Measurements from ENCODE around the gene APOM. TPM values are rescaled to one million over a fixed set of nuclear protein-coding genes. Genes with fewer than 3 reads are reported as not detected.
A peak's percentile ranks its signal among the peaks of the same experiment; 100 is the strongest.

Gene APOM
- polyA plus RNA-seq, 3 donors: 4.2 to 8.3 (median 4.8) TPM

GRCh38 chr6:31677955-31678354 is 22.3 kb downstream of the APOM start:
- Histone ChIP-seq H3K4me2 (replicated peaks; ENCODE audit: extremely low read depth, low read length, poor library complexity, severe bottlenecking) (no peak overlapping the region), H3K4me1 (ENCODE audit: control insufficient read depth in 1 of 2, insufficient read depth in 2 of 2, low read length in 2 of 2) (peaks cover 20 to 23% of the 10 kb centered on the region in 2 donors), H4K20me1 (ENCODE audit: insufficient read depth, low read length) (no peaks in the 10 kb centered on the region), H3K79me2 (ENCODE audit: insufficient read depth, low read length) (no peaks in the 10 kb centered on the region), H3K27ac (ENCODE audit: low read depth in 1 of 2, low read length in 2 of 2) (no peak overlapping the region), H3K36me3 (replicated peaks in 1 of 2; ENCODE audit: control insufficient read depth in 1 of 2, insufficient read depth in 2 of 2, low read length in 2 of 2) (peaks cover 5 to 12% of the 10 kb centered on the region in 2 donors), H3K27me3 (ENCODE audit: control insufficient read depth in 2 of 2, insufficient read depth in 2 of 2, low read length in 2 of 2) (no peaks in the 10 kb centered on the region), H3K9me3 (replicated peaks in 1 of 2; ENCODE audit: control insufficient read depth in 1 of 2, insufficient read depth in 1 of 2, low read length in 2 of 2) (no peaks in the 10 kb centered on the region), H3K9ac (ENCODE audit: insufficient read depth, low read length, poor library complexity, severe bottlenecking) (no peak overlapping the region), H2AFZ (ENCODE audit: insufficient read depth, low read depth, low read length, poor library complexity, severe bottlenecking) (no peak overlapping the region), H3K4me3 (replicated peaks in 1 of 3; ENCODE audit: low read depth in 2 of 3, low read length in 3 of 3) (no peak overlapping the region)
- TF ChIP-seq, protein P1, sequence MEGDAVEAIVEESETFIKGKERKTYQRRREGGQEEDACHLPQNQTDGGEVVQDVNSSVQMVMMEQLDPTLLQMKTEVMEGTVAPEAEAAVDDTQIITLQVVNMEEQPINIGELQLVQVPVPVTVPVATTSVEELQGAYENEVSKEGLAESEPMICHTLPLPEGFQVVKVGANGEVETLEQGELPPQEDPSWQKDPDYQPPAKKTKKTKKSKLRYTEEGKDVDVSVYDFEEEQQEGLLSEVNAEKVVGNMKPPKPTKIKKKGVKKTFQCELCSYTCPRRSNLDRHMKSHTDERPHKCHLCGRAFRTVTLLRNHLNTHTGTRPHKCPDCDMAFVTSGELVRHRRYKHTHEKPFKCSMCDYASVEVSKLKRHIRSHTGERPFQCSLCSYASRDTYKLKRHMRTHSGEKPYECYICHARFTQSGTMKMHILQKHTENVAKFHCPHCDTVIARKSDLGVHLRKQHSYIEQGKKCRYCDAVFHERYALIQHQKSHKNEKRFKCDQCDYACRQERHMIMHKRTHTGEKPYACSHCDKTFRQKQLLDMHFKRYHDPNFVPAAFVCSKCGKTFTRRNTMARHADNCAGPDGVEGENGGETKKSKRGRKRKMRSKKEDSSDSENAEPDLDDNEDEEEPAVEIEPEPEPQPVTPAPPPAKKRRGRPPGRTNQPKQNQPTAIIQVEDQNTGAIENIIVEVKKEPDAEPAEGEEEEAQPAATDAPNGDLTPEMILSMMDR (IDR thresholded peaks at IDR 0.05): no peak
- 86% methylated on average over 7 of the region's 8 CpGs for WGBS (ENCODE audit: insufficient coverage)
- Mint-ChIP-seq H3K27ac (peak overlapping the region in 1 of 7 donors; percentile 5), H3K4me3 (no peak overlapping the region), H3K27me3 (ENCODE audit: low read depth in 3 of 3) (peaks cover 5 to 8% (median 6%) of the 10 kb centered on the region in 3 donors), H3K36me3 (peaks cover 13 to 18% of the 10 kb centered on the region in 2 donors), H3K4me1 (peaks cover 30% of the 10 kb centered on the region), H3K9me3 (peaks cover 0 to 2% (median 0%) of the 10 kb centered on the region in 7 donors)
- DNase-seq: no peak
- intact Hi-C loops (cut with micrococcal nuclease): loop anchor here (5.0 to 10.0 kb wide), 2 partner anchors 89 to 277 kb away; partner anchors contain the start of genes NELFE (in 1 of the 2) and SKIC2 (in 1 of the 2)

GRCh38 chr6:31680226-31681134 is 24.8 kb downstream of the APOM start, which contains the start of gene LY6G5C:
LY6G5C (minus strand) TSS chr6:31681067; CDS start chr6:31680373, 694 bp downstream.
- peak within 1 kb of the TSS; percentile 95 for H2AFZ ChIP-seq (ENCODE audit: insufficient read depth, low read depth, low read length, poor library complexity, severe bottlenecking)
- WGBS (ENCODE audit: insufficient coverage): 7% methylated on average over 14 of the region's 17 CpGs

More at GRCh38 chr6:31680226-31681134, 24.8 kb downstream of the APOM start, which contains the start of gene LY6G5C:
- Mint-ChIP-seq H3K27me3 (ENCODE audit: low read depth in 3 of 3) (peaks cover 8 to 10% (median 10%) of the 10 kb centered on the region in 3 donors), H3K4me3 (peak within 1 kb of the TSS; percentile 84 to 91), H3K4me1 (peaks cover 37% of the 10 kb centered on the region), H3K9me3 (peaks cover 0 to 4% (median 0%) of the 10 kb centered on the region in 7 donors), H3K36me3 (peaks cover 12 to 22% of the 10 kb centered on the region in 2 donors), H3K27ac (peak within 1 kb of the TSS; percentile 14 to 79 (median 72))
- peaks cover 26 to 28% of the 10 kb centered on the region in 2 donors for H3K4me1 ChIP-seq (ENCODE audit: control insufficient read depth in 1 of 2, insufficient read depth in 2 of 2, low read length in 2 of 2)
- peak within 1 kb of the TSS; percentile 41 to 76 (median 65) for H3K4me3 ChIP-seq (replicated peaks in 1 of 3; ENCODE audit: low read depth in 2 of 3, low read length in 3 of 3)
- no peaks in the 10 kb centered on the region for H4K20me1 ChIP-seq (ENCODE audit: insufficient read depth, low read length)
- H3K27me3 ChIP-seq (ENCODE audit: control insufficient read depth in 2 of 2, insufficient read depth in 2 of 2, low read length in 2 of 2): peaks cover 0 to 4% of the 10 kb centered on the region in 2 donors
- peak; percentile 74 to 79 (median 76) for DNase-seq
- H3K9me3 ChIP-seq (replicated peaks in 1 of 2; ENCODE audit: control insufficient read depth in 1 of 2, insufficient read depth in 1 of 2, low read length in 2 of 2): no peaks in the 10 kb centered on the region
- peak within 1 kb of the TSS; percentile 57 for H3K9ac ChIP-seq (ENCODE audit: insufficient read depth, low read length, poor library complexity, severe bottlenecking)
- TF ChIP-seq, protein P1 (IDR thresholded peaks at IDR 0.05): peak; percentile 72
- H3K79me2 ChIP-seq (ENCODE audit: insufficient read depth, low read length): no peaks in the 10 kb centered on the region
- H3K27ac ChIP-seq (ENCODE audit: low read depth in 1 of 2, low read length in 2 of 2): peak within 1 kb of the TSS in 1 of 2 donors; percentile 17
- peaks cover 3 to 15% of the 10 kb centered on the region in 2 donors for H3K36me3 ChIP-seq (replicated peaks in 1 of 2; ENCODE audit: control insufficient read depth in 1 of 2, insufficient read depth in 2 of 2, low read length in 2 of 2)
- H3K4me2 ChIP-seq (replicated peaks; ENCODE audit: extremely low read depth, low read length, poor library complexity, severe bottlenecking): peak within 1 kb of the TSS; percentile 93
- intact Hi-C loops (cut with micrococcal nuclease): loop anchor here (2.0 to 5.0 kb wide), 3 partner anchors 46 to 187 kb away; no protein-coding TSS in a partner anchor
